ENCODE data around the gene HDX. TPM values are rescaled to one million over a fixed set of nuclear protein-coding genes. Genes with fewer than 3 reads are reported as not detected.

HDX gene
- total and polyA plus RNA-seq, 5 donors from 2014 or later = 0.10 to 1.5 (median 0.60) TPM

DNA sequence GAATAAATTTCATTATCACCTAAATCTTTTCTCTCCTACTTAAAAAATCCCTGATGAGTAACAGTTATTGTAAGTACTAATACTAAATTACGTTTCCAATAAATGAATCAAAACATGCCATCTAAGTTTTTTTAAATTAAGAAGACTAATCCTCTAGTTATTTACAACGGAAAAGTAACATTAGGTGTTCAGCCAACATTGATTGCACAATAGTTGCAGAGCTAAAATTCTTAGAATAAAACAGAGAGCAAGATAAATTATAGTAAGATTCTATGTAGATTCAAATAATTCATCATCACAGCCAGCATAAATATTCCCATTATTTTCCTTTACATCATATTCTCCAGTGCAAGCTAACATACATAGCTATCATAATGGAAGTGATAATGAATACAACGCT is 139.2 kb downstream of the HDX start:
- H3K4me3 ChIP-seq (ENCODE audit: low read depth, low read length) = no peak overlapping the region
- no peak for ATAC-seq (ENCODE audit: low read depth in 2 of 2)
- no peaks in the 10 kb centered on the region for H3K4me1 ChIP-seq (ENCODE audit: control insufficient read depth, insufficient read depth, low read length, poor library complexity, severe bottlenecking)
- Mint-ChIP-seq H3K4me1 (no peaks in the 10 kb centered on the region), H3K4me3 (no peak overlapping the region), H3K27ac (no peak overlapping the region), H3K36me3 (no peaks in the 10 kb centered on the region), H3K27me3 (no peaks in the 10 kb centered on the region), H3K9me3 (peaks cover 0 to 4% (median 0%) of the 10 kb centered on the region in 7 donors)
- no peaks in the 10 kb centered on the region for H3K9me3 ChIP-seq (ENCODE audit: control insufficient read depth in 2 of 2, low read length in 2 of 2)
- no peak for DNase-seq
- no peaks in the 10 kb centered on the region for H3K27me3 ChIP-seq (ENCODE audit: control insufficient read depth, insufficient read depth, low read length)
- no peaks in the 10 kb centered on the region for H3K36me3 ChIP-seq (ENCODE audit: control insufficient read depth, insufficient read depth, low read length)
- no peak overlapping the region for H3K27ac ChIP-seq (ENCODE audit: insufficient read depth, low read length, poor library complexity, severe bottlenecking)

DNA sequence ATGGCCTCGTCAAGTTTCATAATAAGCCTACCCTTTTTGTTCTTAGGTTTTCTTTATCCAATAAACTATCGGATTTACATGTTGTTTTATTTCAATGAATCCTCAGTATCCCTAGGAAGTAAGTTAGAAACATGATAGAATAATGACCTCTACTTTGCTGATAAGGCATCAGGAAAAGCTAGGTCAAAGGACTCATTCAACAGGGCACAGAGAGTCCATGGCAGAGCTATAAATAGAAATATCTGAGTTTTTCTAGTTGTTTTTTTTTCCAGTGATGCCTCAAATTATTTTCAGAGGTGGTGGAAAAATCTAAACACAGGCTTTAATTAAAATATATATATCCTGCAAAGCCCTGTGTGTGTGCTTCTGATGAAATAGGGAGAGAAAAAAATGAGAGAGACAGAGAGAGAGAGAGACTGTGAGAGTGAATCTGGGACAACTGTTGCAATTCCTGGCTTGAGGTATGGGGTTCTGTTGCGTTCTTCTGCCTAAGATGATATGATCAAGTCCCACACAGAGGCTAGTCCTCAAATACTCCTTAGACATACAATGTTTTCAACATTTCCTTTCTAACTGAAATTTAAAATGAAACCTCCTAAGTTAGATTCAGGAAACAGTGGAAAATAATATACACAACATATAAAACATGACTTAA is 139.9 kb downstream of the HDX start:
- H3K4me3 ChIP-seq (ENCODE audit: low read depth, low read length) = no peak overlapping the region
- DNase-seq = no peak
- no peaks in the 10 kb centered on the region for H3K4me1 Mint-ChIP-seq
- H3K9me3 Mint-ChIP-seq = peaks cover 0 to 4% (median 0%) of the 10 kb centered on the region in 7 donors
- no peaks in the 10 kb centered on the region for H3K4me1 ChIP-seq (ENCODE audit: control insufficient read depth, insufficient read depth, low read length, poor library complexity, severe bottlenecking)
- no peak overlapping the region for H3K27ac Mint-ChIP-seq
- no peak for ATAC-seq (ENCODE audit: low read depth in 2 of 2)
- no peaks in the 10 kb centered on the region for H3K36me3 Mint-ChIP-seq
- no peaks in the 10 kb centered on the region for H3K9me3 ChIP-seq (ENCODE audit: control insufficient read depth in 2 of 2, low read length in 2 of 2)
- H3K27me3 ChIP-seq (ENCODE audit: control insufficient read depth, insufficient read depth, low read length) = no peaks in the 10 kb centered on the region
- H3K27me3 Mint-ChIP-seq = no peaks in the 10 kb centered on the region
- H3K4me3 Mint-ChIP-seq = no peak overlapping the region
- no peaks in the 10 kb centered on the region for H3K36me3 ChIP-seq (ENCODE audit: control insufficient read depth, insufficient read depth, low read length)
- H3K27ac ChIP-seq (ENCODE audit: insufficient read depth, low read length, poor library complexity, severe bottlenecking) = no peak overlapping the region

DNA sequence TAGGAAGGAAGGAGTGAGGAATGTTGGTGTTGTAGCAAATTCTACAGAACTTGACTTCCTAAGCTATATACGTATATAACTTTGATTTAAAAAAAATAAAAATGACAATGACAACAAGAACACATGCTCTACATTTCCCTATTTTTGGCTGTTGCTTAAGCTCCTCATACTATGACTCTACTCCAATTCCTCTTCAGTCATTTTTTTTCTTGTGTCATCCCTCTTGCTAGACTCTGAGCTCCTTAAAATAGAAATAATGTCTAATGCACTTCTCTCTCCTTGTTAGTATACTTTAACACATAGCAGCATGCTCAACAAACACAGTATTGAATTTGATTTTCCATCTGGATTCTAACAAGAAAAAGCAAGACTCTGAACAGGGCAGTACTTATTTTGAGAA is 144.0 kb downstream of the HDX start:
- Histone ChIP-seq H3K27me3 (ENCODE audit: control insufficient read depth, insufficient read depth, low read length) (no peaks in the 10 kb centered on the region), H3K9me3 (ENCODE audit: control insufficient read depth in 2 of 2, low read length in 2 of 2) (no peaks in the 10 kb centered on the region), H3K4me1 (ENCODE audit: control insufficient read depth, insufficient read depth, low read length, poor library complexity, severe bottlenecking) (no peaks in the 10 kb centered on the region), H3K36me3 (ENCODE audit: control insufficient read depth, insufficient read depth, low read length) (no peaks in the 10 kb centered on the region), H3K27ac (ENCODE audit: insufficient read depth, low read length, poor library complexity, severe bottlenecking) (no peak overlapping the region), H3K4me3 (ENCODE audit: low read depth, low read length) (no peak overlapping the region)
- H3K4me3 Mint-ChIP-seq = no peak overlapping the region
- H3K36me3 Mint-ChIP-seq = no peaks in the 10 kb centered on the region
- H3K4me1 Mint-ChIP-seq = no peaks in the 10 kb centered on the region
- H3K27me3 Mint-ChIP-seq = no peaks in the 10 kb centered on the region
- ATAC-seq (ENCODE audit: low read depth in 2 of 2) = no peak
- no peak for DNase-seq
- H3K9me3 Mint-ChIP-seq = no peaks in the 10 kb centered on the region
- no peak overlapping the region for H3K27ac Mint-ChIP-seq

DNA sequence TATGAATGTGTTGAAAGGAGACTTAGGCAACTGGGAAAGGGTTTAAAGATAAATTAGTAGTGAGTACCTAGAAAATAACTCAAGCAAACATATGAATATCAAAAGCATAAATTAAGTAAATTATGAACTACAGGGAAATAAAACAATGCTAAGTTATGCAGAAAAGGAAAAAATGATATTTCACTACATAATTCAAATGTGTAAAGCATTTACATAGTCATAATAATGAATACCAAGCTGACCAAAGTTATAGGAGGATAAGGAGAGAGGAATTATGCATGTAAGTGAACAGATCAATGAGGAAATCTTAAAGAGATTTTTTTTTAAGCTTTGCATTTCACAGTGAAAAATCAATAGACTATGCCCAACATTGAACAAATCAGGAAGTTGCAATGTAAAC is 145.0 kb downstream of the HDX start:
- Mint-ChIP-seq H3K27me3 (no peaks in the 10 kb centered on the region), H3K27ac (no peak overlapping the region), H3K9me3 (no peaks in the 10 kb centered on the region), H3K4me1 (no peaks in the 10 kb centered on the region), H3K4me3 (no peak overlapping the region), H3K36me3 (no peaks in the 10 kb centered on the region)
- Histone ChIP-seq H3K27ac (ENCODE audit: insufficient read depth, low read length, poor library complexity, severe bottlenecking) (no peak overlapping the region), H3K4me3 (ENCODE audit: low read depth, low read length) (no peak overlapping the region), H3K9me3 (ENCODE audit: control insufficient read depth in 2 of 2, low read length in 2 of 2) (no peaks in the 10 kb centered on the region), H3K4me1 (ENCODE audit: control insufficient read depth, insufficient read depth, low read length, poor library complexity, severe bottlenecking) (no peaks in the 10 kb centered on the region), H3K36me3 (ENCODE audit: control insufficient read depth, insufficient read depth, low read length) (no peaks in the 10 kb centered on the region), H3K27me3 (ENCODE audit: control insufficient read depth, insufficient read depth, low read length) (no peaks in the 10 kb centered on the region)
- no peak for ATAC-seq (ENCODE audit: low read depth in 2 of 2)
- DNase-seq = no peak

DNA sequence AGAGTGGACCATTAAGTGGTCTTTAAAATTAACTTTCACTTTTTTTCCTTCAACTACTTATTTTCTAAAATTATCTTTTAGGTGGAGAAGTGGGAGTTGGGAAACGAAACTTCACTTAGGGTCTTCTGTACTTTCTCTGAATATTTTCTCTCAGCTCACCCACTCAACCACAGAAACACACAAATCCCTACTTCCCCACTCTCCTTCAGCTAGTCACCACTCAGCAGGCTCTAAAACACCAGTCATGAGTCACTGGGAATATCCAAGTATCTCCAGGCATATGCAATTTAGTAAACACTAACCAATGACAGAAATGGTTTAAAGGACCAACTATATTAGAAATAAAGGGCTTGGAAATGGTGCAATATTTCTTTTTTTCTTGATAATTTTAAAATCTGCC is 161.3 kb downstream of the HDX start:
- H3K27ac ChIP-seq (ENCODE audit: insufficient read depth, low read length, poor library complexity, severe bottlenecking) = no peak overlapping the region
- Mint-ChIP-seq H3K9me3 (no peaks in the 10 kb centered on the region), H3K27me3 (no peaks in the 10 kb centered on the region), H3K36me3 (no peaks in the 10 kb centered on the region), H3K4me1 (no peaks in the 10 kb centered on the region), H3K27ac (no peak overlapping the region), H3K4me3 (no peak overlapping the region)
- no peak overlapping the region for H3K4me3 ChIP-seq (ENCODE audit: low read depth, low read length)
- ATAC-seq (ENCODE audit: low read depth in 2 of 2) (no peak), DNase-seq (no peak)
- no peaks in the 10 kb centered on the region for H3K4me1 ChIP-seq (ENCODE audit: control insufficient read depth, insufficient read depth, low read length, poor library complexity, severe bottlenecking)
- H3K36me3 ChIP-seq (ENCODE audit: control insufficient read depth, insufficient read depth, low read length) = no peaks in the 10 kb centered on the region
- H3K27me3 ChIP-seq (ENCODE audit: control insufficient read depth, insufficient read depth, low read length) = no peaks in the 10 kb centered on the region
- H3K9me3 ChIP-seq (ENCODE audit: control insufficient read depth in 2 of 2, low read length in 2 of 2) = no peaks in the 10 kb centered on the region

DNA sequence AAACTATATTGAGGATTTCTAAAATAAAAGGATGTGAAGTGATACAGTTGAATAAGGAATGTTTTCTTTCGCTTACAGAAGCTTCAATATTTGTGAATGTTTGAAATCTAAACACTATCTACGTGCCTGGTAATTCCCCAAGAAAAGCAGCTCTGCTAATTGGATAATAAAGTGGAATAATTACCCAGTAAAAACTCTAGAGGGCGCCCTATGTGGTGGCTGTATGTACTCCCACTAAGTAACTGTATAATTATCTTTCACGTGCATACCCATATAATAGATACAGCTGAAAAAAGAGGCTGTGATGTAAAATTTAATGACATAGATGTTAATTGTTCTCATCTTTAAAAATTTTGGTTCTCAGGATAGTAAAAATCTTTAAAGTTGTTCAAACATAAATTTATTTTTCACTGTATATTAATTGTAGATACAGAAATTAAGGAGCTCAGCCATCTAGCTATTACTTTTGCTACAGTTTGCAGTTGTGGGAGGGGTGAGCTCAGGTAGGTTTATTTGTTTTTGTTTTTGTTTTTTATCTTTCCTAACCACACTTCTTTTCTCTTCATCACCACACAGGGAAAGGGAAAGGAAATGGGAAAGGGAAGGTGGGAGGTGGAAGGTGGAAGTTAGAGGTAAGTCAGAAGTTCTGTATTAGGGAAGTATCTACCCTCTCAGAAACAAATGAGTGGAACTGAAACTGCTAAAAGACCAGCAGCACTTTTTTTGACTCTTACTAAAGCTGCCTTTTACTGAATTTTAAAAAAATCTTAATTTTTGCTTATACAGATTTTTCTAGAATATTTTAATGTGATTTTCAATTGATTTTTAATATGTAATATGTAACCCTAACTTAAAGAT is 162.5 kb downstream of the HDX start:
- H3K36me3 Mint-ChIP-seq = no peaks in the 10 kb centered on the region
- H3K36me3 ChIP-seq (ENCODE audit: control insufficient read depth, insufficient read depth, low read length) = no peaks in the 10 kb centered on the region
- H3K27ac ChIP-seq (ENCODE audit: insufficient read depth, low read length, poor library complexity, severe bottlenecking) = no peak overlapping the region

DNA sequence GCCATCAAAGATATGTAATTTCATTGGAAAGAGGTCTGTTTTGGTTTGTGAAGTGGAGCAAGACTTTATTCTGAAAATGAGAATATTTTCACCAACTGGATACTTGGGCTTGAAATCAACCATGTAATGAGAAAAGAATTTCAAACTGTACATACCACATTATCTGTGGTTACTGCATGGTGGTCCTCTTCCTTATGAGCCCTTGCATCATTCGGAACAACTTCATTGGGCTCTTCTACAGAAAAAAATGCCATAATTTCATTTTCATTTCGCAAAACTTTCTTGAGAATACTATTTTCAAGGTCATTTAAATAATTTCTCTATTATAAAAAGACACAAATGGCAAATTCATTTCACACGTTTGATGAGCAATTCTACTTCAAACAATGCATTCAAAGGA is 165.6 kb downstream of the HDX start:
- Mint-ChIP-seq H3K4me3 (no peak overlapping the region), H3K9me3 (no peaks in the 10 kb centered on the region), H3K27me3 (no peaks in the 10 kb centered on the region), H3K36me3 (no peaks in the 10 kb centered on the region), H3K27ac (no peak overlapping the region), H3K4me1 (no peaks in the 10 kb centered on the region)
- Histone ChIP-seq H3K36me3 (ENCODE audit: control insufficient read depth, insufficient read depth, low read length) (no peaks in the 10 kb centered on the region), H3K4me1 (ENCODE audit: control insufficient read depth, insufficient read depth, low read length, poor library complexity, severe bottlenecking) (no peaks in the 10 kb centered on the region), H3K27ac (ENCODE audit: insufficient read depth, low read length, poor library complexity, severe bottlenecking) (no peak overlapping the region), H3K4me3 (ENCODE audit: low read depth, low read length) (no peak overlapping the region), H3K27me3 (ENCODE audit: control insufficient read depth, insufficient read depth, low read length) (no peaks in the 10 kb centered on the region), H3K9me3 (ENCODE audit: control insufficient read depth in 2 of 2, low read length in 2 of 2) (no peaks in the 10 kb centered on the region)
- DNase-seq (no peak), ATAC-seq (ENCODE audit: low read depth in 2 of 2) (no peak)

More for the DNA sequence above, 162.5 kb downstream of the HDX start:
- Mint-ChIP-seq H3K4me1 (no peaks in the 10 kb centered on the region), H3K27ac (no peak overlapping the region), H3K27me3 (no peaks in the 10 kb centered on the region), H3K4me3 (no peak overlapping the region), H3K9me3 (no peaks in the 10 kb centered on the region)
- Histone ChIP-seq H3K4me1 (ENCODE audit: control insufficient read depth, insufficient read depth, low read length, poor library complexity, severe bottlenecking) (no peaks in the 10 kb centered on the region), H3K4me3 (ENCODE audit: low read depth, low read length) (no peak overlapping the region), H3K9me3 (ENCODE audit: control insufficient read depth in 2 of 2, low read length in 2 of 2) (no peaks in the 10 kb centered on the region), H3K27me3 (ENCODE audit: control insufficient read depth, insufficient read depth, low read length) (no peaks in the 10 kb centered on the region)
- no peak for ATAC-seq (ENCODE audit: low read depth in 2 of 2)
- DNase-seq = peak in 1 of 3 donors; percentile 7

DNA sequence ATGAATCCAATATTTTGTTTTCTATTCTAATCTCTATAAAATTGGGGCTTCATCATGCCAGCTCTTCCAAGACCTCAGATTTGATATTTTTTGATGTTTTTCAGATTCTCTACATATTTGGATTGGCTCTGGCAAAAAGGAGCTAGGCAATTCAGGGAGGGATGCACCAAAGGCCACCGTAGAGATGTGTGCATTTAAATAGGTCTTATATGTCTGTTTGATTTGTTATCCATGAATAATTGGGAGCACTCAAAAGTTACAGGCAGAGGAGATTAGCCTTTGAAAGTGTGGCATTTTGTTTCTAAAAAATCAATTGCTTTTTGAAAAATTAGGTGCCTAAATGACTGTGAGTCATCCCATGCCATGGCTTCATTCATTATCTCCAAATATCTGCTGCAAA is 167.1 kb downstream of the HDX start:
- Mint-ChIP-seq H3K36me3 (no peaks in the 10 kb centered on the region), H3K27ac (no peak overlapping the region), H3K4me3 (no peak overlapping the region)

More for the DNA sequence above, 167.1 kb downstream of the HDX start:
- Mint-ChIP-seq H3K27me3 (no peaks in the 10 kb centered on the region), H3K9me3 (no peaks in the 10 kb centered on the region), H3K4me1 (no peaks in the 10 kb centered on the region)
- DNase-seq = no peak
- Histone ChIP-seq H3K36me3 (ENCODE audit: control insufficient read depth, insufficient read depth, low read length) (no peaks in the 10 kb centered on the region), H3K4me3 (ENCODE audit: low read depth, low read length) (no peak overlapping the region), H3K4me1 (ENCODE audit: control insufficient read depth, insufficient read depth, low read length, poor library complexity, severe bottlenecking) (no peaks in the 10 kb centered on the region), H3K27ac (ENCODE audit: insufficient read depth, low read length, poor library complexity, severe bottlenecking) (no peak overlapping the region), H3K9me3 (ENCODE audit: control insufficient read depth in 2 of 2, low read length in 2 of 2) (no peaks in the 10 kb centered on the region), H3K27me3 (ENCODE audit: control insufficient read depth, insufficient read depth, low read length) (no peaks in the 10 kb centered on the region)
- no peak for ATAC-seq (ENCODE audit: low read depth in 2 of 2)

All from CD4-positive, CD25-positive, alpha-beta regulatory T cell (primary cell).